Measurements from ENCODE around the gene SMIM27. TPM values are rescaled to one million over a fixed set of nuclear protein-coding genes. Genes with fewer than 3 reads are reported as not detected.

SMIM27 gene
- total RNA-seq, 1 experiment from 2014 or later, result 15.7 TPM

GRCh38 chr9:32554107-32554506 is 2.0 kb downstream of the SMIM27 start:
- no peak overlapping the region for H3K4me3 Mint-ChIP-seq
- no peak overlapping the region for H3K18ac ChIP-seq (ENCODE audit: insufficient read length, low read depth, low read length)
- H3K23me2 ChIP-seq (ENCODE audit: insufficient read length, low read depth, low read length, poor library complexity, severe bottlenecking), result no peaks in the 10 kb centered on the region
- no peak overlapping the region for H3K27ac Mint-ChIP-seq
- no peaks in the 10 kb centered on the region; a peak in 1 of 5 replicates for H3K9me3 Mint-ChIP-seq
- H2BK5ac ChIP-seq (ENCODE audit: insufficient read length, low read length), result no peak overlapping the region
- H3K4ac ChIP-seq (ENCODE audit: low read depth, low read length), result no peak overlapping the region
- no peaks in the 10 kb centered on the region for H3K9me3 ChIP-seq (ENCODE audit: control insufficient read depth, low read depth, low read length)
- H3K27ac ChIP-seq (ENCODE audit: insufficient read length, low read depth, low read length), result no peak overlapping the region
- no peak for TF ChIP-seq CTCF (conservative IDR thresholded peaks at IDR 0.05)
- no peaks in the 10 kb centered on the region; the same call in 1 of the 2 replicates for H3K27me3 Mint-ChIP-seq (ENCODE audit: low read depth)
- no peaks in the 10 kb centered on the region for H3K27me3 ChIP-seq (ENCODE audit: insufficient read depth, low read length)
- no peak for DNase-seq
- H4K91ac ChIP-seq (ENCODE audit: insufficient read length, low read depth, low read length), result no peak overlapping the region
- H4K8ac ChIP-seq (replicated peaks; ENCODE audit: insufficient read length, low read depth, low read length), result no peak overlapping the region
- no peaks in the 10 kb centered on the region for H3K79me1 ChIP-seq (ENCODE audit: insufficient read depth, low read depth, low read length, poor library complexity, severe bottlenecking)
- no peak overlapping the region for H3T11ph ChIP-seq (ENCODE audit: low read length)
- H2BK20ac ChIP-seq (ENCODE audit: low read depth, low read length, poor library complexity, severe bottlenecking), result no peak overlapping the region
- no peak overlapping the region for H3K23ac ChIP-seq (ENCODE audit: insufficient read length, low read depth, low read length)
- H3K79me2 ChIP-seq (ENCODE audit: insufficient read depth, low read length), result peaks cover 14% of the 10 kb centered on the region
- no peak overlapping the region for H4K5ac ChIP-seq (ENCODE audit: insufficient read length, low read depth, low read length)
- no peaks in the 10 kb centered on the region for H4K20me1 ChIP-seq (ENCODE audit: control insufficient read depth, insufficient read depth, insufficient read length)
- no peak overlapping the region for H2BK15ac ChIP-seq (ENCODE audit: low read depth, low read length)
- H2BK12ac ChIP-seq (ENCODE audit: insufficient read length, low read depth, low read length), result no peak overlapping the region
- H3K4me2 ChIP-seq (ENCODE audit: insufficient read depth, insufficient read length, low read length), result no peak overlapping the region
- H3K4me1 Mint-ChIP-seq, result peaks cover 12 to 13% of the 10 kb centered on the region in 2 experiments
- no peak overlapping the region for H2AK5ac ChIP-seq (ENCODE audit: insufficient read length, low read length)
- H3K4me1 ChIP-seq (ENCODE audit: insufficient read depth, low read length), result no peaks in the 10 kb centered on the region; the same call in 1 of the 2 replicates
- no peak overlapping the region for H3K14ac ChIP-seq (ENCODE audit: insufficient read depth, low read length)
- no CpG with 5 or more reads among the region's 2 CpGs for WGBS (ENCODE audit: extremely low coverage, insufficient read length, low lambda C conversion rate)
- H2BK120ac ChIP-seq (ENCODE audit: low read depth, low read length, poor library complexity, severe bottlenecking), result no peak overlapping the region
- H2AFZ ChIP-seq (ENCODE audit: low read length), result no peak overlapping the region
- no peak overlapping the region for H3K9ac ChIP-seq (ENCODE audit: extremely low read depth, insufficient read length, low read length)
- H3K56ac ChIP-seq (ENCODE audit: insufficient read length, low read depth, low read length), result no peak overlapping the region
- peaks cover 2 to 13% (median 9%) of the 10 kb centered on the region in 3 experiments; a peak in 3 of 7 replicates for H3K36me3 Mint-ChIP-seq (ENCODE audit: insufficient read depth in 1 of 3, low read depth in 3 of 3)
